GM23338 (cell line): Measurements from ENCODE around the gene SFRP2. TPM values are rescaled to one million over a fixed set of nuclear protein-coding genes. Genes with fewer than 3 reads are reported as not detected.

Source experiments
- ATAC-seq: fragments of 200-7000 bp; cut with Tn5 transposase; 3 replicates; pipeline ENCODE4 v1.9.1; 2020
- DNase-seq: peaks from one replicate; pipeline ENCODE4 v3.0.0-alpha.2; 2015; ENCODE audit warnings: low spot score
- H2AFZ ChIP-seq: fragments of 200-600 bp; sonication (generic); 2 replicates; pipeline ENCODE4 v1.8.0; 2016; ENCODE audit warnings: antibody characterized with exemption, mild to moderate bottlenecking, moderate library complexity
- H3F3A ChIP-seq: fragments of 200-600 bp; sonication (generic); replicated peaks from 2 replicates; pipeline ENCODE4 v1.8.0; 2017; ENCODE audit warnings: antibody characterized with exemption, mixed run types, low read depth
- H3K27ac ChIP-seq: fragments of 200-600 bp; sonication (generic); 2 replicates; pipeline ENCODE4 v1.6.1; 2016; ENCODE audit warnings: low read depth
- H3K27me3 ChIP-seq: fragments of 200-600 bp; sonication (generic); 2 replicates; pipeline ENCODE4 v1.8.0; 2016; ENCODE audit warnings: mild to moderate bottlenecking, mixed run types, moderate library complexity; ENCODE audit not compliant: insufficient read depth
- H3K36me3 ChIP-seq: fragments of 200-600 bp; sonication (generic); 2 replicates; pipeline ENCODE4 v1.8.0; 2016; ENCODE audit warnings: mild to moderate bottlenecking; ENCODE audit not compliant: insufficient read depth
- H3K4me1 ChIP-seq: fragments of 200-600 bp; sonication (generic); 2 replicates; pipeline ENCODE4 v1.8.0; 2016; ENCODE audit warnings: mild to moderate bottlenecking, moderate library complexity; ENCODE audit not compliant: insufficient read depth
- H3K4me2 ChIP-seq: fragments of 200-600 bp; sonication (generic); 2 replicates; pipeline ENCODE4 v1.7.1; 2017; ENCODE audit warnings: mixed run types
- H3K4me3 ChIP-seq: fragments of 200-600 bp; sonication (generic); 2 replicates; pipeline ENCODE4 v1.6.1; 2016; ENCODE audit warnings: mixed run types
- H3K79me2 ChIP-seq: fragments of 200-600 bp; sonication (generic); replicated peaks from 2 replicates; pipeline ENCODE4 v1.8.0; 2017; ENCODE audit warnings: mild to moderate bottlenecking; ENCODE audit not compliant: insufficient read depth
- H3K9me2 ChIP-seq: fragments of 200-600 bp; sonication (generic); 2 replicates; pipeline ENCODE4 v1.8.0; 2017; ENCODE audit not compliant: insufficient read depth
- H4K20me1 ChIP-seq: fragments of 200-600 bp; sonication (generic); replicated peaks from 2 replicates; pipeline ENCODE4 v1.8.0; 2017; ENCODE audit warnings: mild to moderate bottlenecking; ENCODE audit not compliant: insufficient read depth
- H3K27ac Mint-ChIP-seq: 2 replicates; pipeline ENCODE4 v1.8.0; 2020; ENCODE audit warnings: inconsistent platforms, mild to moderate bottlenecking, moderate library complexity, mixed read lengths
- H3K27me3 Mint-ChIP-seq: 3 replicates; pipeline ENCODE4 v1.8.0; 2022; ENCODE audit warnings: low read depth, mild to moderate bottlenecking, moderate library complexity, mixed read lengths, inconsistent platforms; ENCODE audit not compliant: insufficient read depth, poor library complexity
- H3K36me3 Mint-ChIP-seq: 3 replicates; pipeline ENCODE4 v1.8.0; 2021; ENCODE audit warnings: low read depth, mild to moderate bottlenecking, inconsistent platforms, moderate library complexity, mixed read lengths
- H3K4me1 Mint-ChIP-seq: 3 replicates; pipeline ENCODE4 v1.8.0; 2020; ENCODE audit warnings: mild to moderate bottlenecking, inconsistent platforms, mixed read lengths
- H3K4me3 Mint-ChIP-seq: 3 replicates; pipeline ENCODE4 v1.8.0; 2021; ENCODE audit warnings: moderate library complexity, mild to moderate bottlenecking, inconsistent platforms, mixed read lengths
- H3K9me3 Mint-ChIP-seq: 3 replicates; pipeline ENCODE4 v1.8.0; 2020; ENCODE audit warnings: moderate library complexity, mild to moderate bottlenecking, inconsistent platforms, mixed read lengths
- CREB1 ChIP-seq: fragments of 250-450 bp; sonication (Bioruptor Pico); IDR thresholded peaks from 2 replicates; pipeline ENCODE4 v1.5.0; 2020; ENCODE audit warnings: low read depth, mild to moderate bottlenecking, moderate library complexity
- EZH2 ChIP-seq: fragments of 200-600 bp; sonication (generic); IDR thresholded peaks from one replicate; pipeline ENCODE4 v1.8.0; 2017; ENCODE audit warnings: antibody characterized with exemption, mild to moderate bottlenecking, low read depth; ENCODE audit not compliant: unreplicated experiment
- EZH2phosphoT487 ChIP-seq: fragments of 200-600 bp; sonication (generic); IDR thresholded peaks from one replicate; pipeline ENCODE4 v1.8.1; 2018; ENCODE audit warnings: antibody characterized with exemption; ENCODE audit not compliant: unreplicated experiment
- NANOG ChIP-seq: IDR thresholded peaks from 2 replicates; pipeline ENCODE4 v1.6.1; 2016; ENCODE audit warnings: antibody characterized with exemption, borderline replicate concordance
- REST ChIP-seq: IDR thresholded peaks from one replicate; pipeline ENCODE4 v1.6.1; 2018; ENCODE audit warnings: antibody characterized with exemption; ENCODE audit not compliant: unreplicated experiment
- STAT1 ChIP-seq: IDR thresholded peaks from one replicate; pipeline ENCODE4 v1.6.1; 2016; ENCODE audit warnings: antibody characterized with exemption; ENCODE audit not compliant: unreplicated experiment
- polyA plus RNA-seq: library from polyadenylated mRNA; unstranded; fragments of >200 nt; fragmentation: Nextera tagmentation; extraction: Ambion mirVana; gene quantifications from 2 replicates; pipeline ENCODE4 v1.2.1, GENCODE V29; 2016
- total RNA-seq: library from RNA; depleted of rRNA; stranded (reverse); fragments of >200 nt; shearing (Covaris generic); gene quantifications from 2 replicates; pipeline ENCODE4 v1.2.3, GENCODE V29; 2014
- TF ChIP-seq, protein P1 (sequence below): IDR thresholded peaks from 2 replicates; pipeline ENCODE4 v1.6.1; 2016; ENCODE audit warnings: antibody characterized with exemption
- TF ChIP-seq, protein P2 (sequence below): fragments of 250-450 bp; sonication (Bioruptor Pico); IDR thresholded peaks from 2 replicates; pipeline ENCODE4 v1.5.0; 2020; ENCODE audit warnings: mild to moderate bottlenecking, moderate library complexity
- TF ChIP-seq, protein P3 (sequence below), 2 experiments: fragments of 200-600 bp in 1 of 2; sonication (generic) in 1 of 2; conservative IDR thresholded peaks; 2 replicates each; pipeline versions ENCODE4 v1.5.1 to v1.6.1; 2016 to 2017; ENCODE audit warnings: antibody characterized with exemption in 2 of 2, low read depth in 2 of 2, mild to moderate bottlenecking in 2 of 2, moderate library complexity in 1 of 2

The SFRP2 gene
- total and polyA plus RNA-seq, 2 experiments from 2014 or later = 219 to 286 TPM

GRCh38 chr4:153832720-153833287 is 43.9 kb upstream of the SFRP2 start:
- Mint-ChIP-seq H3K4me1 (peaks cover 13% of the 10 kb centered on the region), H3K27ac (no peak overlapping the region), H3K4me3 (no peak overlapping the region), H3K27me3 (peaks cover 2% of the 10 kb centered on the region), H3K9me3 (no peaks in the 10 kb centered on the region), H3K36me3 (no peaks in the 10 kb centered on the region)
- H3K36me3 ChIP-seq = no peaks in the 10 kb centered on the region
- no peak for ATAC-seq
- no peaks in the 10 kb centered on the region; the same call in 1 of the 2 replicates for H3K9me2 ChIP-seq
- 0 out of 2 replicates have a peak, but pooled peaks cover 3% of the 10 kb centered on the region for H3K4me1 ChIP-seq
- H3F3A ChIP-seq = no peaks in the 10 kb centered on the region
- no peaks in the 10 kb centered on the region for H3K27me3 ChIP-seq
- H2AFZ ChIP-seq = no peak overlapping the region
- no peak overlapping the region for H3K27ac ChIP-seq
- H4K20me1 ChIP-seq = no peaks in the 10 kb centered on the region
- DNase-seq = no peak
- H3K4me2 ChIP-seq = no peak overlapping the region
- no peaks in the 10 kb centered on the region for H3K79me2 ChIP-seq
- no peak overlapping the region for H3K4me3 ChIP-seq
- TF ChIP-seq, protein P1, sequence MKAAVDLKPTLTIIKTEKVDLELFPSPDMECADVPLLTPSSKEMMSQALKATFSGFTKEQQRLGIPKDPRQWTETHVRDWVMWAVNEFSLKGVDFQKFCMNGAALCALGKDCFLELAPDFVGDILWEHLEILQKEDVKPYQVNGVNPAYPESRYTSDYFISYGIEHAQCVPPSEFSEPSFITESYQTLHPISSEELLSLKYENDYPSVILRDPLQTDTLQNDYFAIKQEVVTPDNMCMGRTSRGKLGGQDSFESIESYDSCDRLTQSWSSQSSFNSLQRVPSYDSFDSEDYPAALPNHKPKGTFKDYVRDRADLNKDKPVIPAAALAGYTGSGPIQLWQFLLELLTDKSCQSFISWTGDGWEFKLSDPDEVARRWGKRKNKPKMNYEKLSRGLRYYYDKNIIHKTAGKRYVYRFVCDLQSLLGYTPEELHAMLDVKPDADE = no peak
- TF ChIP-seq, protein P2, sequence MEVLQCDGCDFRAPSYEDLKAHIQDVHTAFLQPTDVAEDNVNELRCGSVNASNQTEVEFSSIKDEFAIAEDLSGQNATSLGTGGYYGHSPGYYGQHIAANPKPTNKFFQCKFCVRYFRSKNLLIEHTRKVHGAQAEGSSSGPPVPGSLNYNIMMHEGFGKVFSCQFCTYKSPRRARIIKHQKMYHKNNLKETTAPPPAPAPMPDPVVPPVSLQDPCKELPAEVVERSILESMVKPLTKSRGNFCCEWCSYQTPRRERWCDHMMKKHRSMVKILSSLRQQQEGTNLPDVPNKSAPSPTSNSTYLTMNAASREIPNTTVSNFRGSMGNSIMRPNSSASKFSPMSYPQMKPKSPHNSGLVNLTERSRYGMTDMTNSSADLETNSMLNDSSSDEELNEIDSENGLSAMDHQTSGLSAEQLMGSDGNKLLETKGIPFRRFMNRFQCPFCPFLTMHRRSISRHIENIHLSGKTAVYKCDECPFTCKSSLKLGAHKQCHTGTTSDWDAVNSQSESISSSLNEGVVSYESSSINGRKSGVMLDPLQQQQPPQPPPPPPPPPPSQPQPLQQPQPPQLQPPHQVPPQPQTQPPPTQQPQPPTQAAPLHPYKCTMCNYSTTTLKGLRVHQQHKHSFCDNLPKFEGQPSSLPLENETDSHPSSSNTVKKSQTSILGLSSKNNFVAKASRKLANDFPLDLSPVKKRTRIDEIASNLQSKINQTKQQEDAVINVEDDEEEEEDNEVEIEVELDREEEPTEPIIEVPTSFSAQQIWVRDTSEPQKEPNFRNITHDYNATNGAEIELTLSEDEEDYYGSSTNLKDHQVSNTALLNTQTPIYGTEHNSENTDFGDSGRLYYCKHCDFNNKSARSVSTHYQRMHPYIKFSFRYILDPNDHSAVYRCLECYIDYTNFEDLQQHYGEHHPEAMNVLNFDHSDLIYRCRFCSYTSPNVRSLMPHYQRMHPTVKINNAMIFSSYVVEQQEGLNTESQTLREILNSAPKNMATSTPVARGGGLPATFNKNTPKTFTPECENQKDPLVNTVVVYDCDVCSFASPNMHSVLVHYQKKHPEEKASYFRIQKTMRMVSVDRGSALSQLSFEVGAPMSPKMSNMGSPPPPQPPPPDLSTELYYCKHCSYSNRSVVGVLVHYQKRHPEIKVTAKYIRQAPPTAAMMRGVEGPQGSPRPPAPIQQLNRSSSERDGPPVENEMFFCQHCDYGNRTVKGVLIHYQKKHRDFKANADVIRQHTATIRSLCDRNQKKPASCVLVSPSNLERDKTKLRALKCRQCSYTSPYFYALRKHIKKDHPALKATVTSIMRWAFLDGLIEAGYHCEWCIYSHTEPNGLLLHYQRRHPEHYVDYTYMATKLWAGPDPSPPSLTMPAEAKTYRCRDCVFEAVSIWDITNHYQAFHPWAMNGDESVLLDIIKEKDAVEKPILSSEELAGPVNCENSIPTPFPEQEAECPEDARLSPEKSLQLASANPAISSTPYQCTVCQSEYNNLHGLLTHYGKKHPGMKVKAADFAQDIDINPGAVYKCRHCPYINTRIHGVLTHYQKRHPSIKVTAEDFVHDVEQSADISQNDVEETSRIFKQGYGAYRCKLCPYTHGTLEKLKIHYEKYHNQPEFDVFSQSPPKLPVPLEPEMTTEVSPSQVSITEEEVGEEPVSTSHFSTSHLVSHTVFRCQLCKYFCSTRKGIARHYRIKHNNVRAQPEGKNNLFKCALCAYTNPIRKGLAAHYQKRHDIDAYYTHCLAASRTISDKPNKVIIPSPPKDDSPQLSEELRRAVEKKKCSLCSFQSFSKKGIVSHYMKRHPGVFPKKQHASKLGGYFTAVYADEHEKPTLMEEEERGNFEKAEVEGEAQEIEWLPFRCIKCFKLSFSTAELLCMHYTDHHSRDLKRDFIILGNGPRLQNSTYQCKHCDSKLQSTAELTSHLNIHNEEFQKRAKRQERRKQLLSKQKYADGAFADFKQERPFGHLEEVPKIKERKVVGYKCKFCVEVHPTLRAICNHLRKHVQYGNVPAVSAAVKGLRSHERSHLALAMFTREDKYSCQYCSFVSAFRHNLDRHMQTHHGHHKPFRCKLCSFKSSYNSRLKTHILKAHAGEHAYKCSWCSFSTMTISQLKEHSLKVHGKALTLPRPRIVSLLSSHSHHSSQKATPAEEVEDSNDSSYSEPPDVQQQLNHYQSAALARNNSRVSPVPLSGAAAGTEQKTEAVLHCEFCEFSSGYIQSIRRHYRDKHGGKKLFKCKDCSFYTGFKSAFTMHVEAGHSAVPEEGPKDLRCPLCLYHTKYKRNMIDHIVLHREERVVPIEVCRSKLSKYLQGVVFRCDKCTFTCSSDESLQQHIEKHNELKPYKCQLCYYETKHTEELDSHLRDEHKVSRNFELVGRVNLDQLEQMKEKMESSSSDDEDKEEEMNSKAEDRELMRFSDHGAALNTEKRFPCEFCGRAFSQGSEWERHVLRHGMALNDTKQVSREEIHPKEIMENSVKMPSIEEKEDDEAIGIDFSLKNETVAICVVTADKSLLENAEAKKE (CRISPR knock-in tag) = no peak
- TF ChIP-seq REST (no peak), CREB1 (no peak), EZH2 (no peak), EZH2phosphoT487 (no peak), NANOG (no peak), STAT1 (no peak)
- TF ChIP-seq, protein P3, sequence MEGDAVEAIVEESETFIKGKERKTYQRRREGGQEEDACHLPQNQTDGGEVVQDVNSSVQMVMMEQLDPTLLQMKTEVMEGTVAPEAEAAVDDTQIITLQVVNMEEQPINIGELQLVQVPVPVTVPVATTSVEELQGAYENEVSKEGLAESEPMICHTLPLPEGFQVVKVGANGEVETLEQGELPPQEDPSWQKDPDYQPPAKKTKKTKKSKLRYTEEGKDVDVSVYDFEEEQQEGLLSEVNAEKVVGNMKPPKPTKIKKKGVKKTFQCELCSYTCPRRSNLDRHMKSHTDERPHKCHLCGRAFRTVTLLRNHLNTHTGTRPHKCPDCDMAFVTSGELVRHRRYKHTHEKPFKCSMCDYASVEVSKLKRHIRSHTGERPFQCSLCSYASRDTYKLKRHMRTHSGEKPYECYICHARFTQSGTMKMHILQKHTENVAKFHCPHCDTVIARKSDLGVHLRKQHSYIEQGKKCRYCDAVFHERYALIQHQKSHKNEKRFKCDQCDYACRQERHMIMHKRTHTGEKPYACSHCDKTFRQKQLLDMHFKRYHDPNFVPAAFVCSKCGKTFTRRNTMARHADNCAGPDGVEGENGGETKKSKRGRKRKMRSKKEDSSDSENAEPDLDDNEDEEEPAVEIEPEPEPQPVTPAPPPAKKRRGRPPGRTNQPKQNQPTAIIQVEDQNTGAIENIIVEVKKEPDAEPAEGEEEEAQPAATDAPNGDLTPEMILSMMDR (conservative IDR thresholded peaks at IDR 0.05; ENCODE audit: low read depth in 2 of 2) = no peak
